HG02642 (cell line): ENCODE measurements around the gene STK32B.

Experiments used
- ATAC-seq: cut with Tn5 transposase; IDR thresholded peaks from one replicate; pipeline ENCODE4 v1.9.1; 2021; ENCODE audit warnings: mild to moderate bottlenecking; ENCODE audit not compliant: unreplicated experiment, poor library complexity

The STK32B gene

GRCh38 chr4:5300283-5300682 lies 249.0 kb downstream of the STK32B start:
- no peak for ATAC-seq

- ATAC-seq = no peak
Observed at GRCh38 chr4:5307928-5308327, 256.6 kb downstream of the STK32B start.

- ATAC-seq = no peak
Observed at GRCh38 chr4:5322321-5322720, 271.0 kb downstream of the STK32B start.

GRCh38 chr4:5330339-5330989 lies 279.2 kb downstream of the STK32B start:
- ATAC-seq = no peak

GRCh38 chr4:5337731-5338130 lies 286.5 kb downstream of the STK32B start:
- no peak for ATAC-seq

- no peak for ATAC-seq
Observed at GRCh38 chr4:5338531-5338930, 287.3 kb downstream of the STK32B start.

GRCh38 chr4:5340991-5341451 lies 289.7 kb downstream of the STK32B start:
- no peak for ATAC-seq

GRCh38 chr4:5341526-5341925 lies 290.2 kb downstream of the STK32B start:
- no peak for ATAC-seq

- ATAC-seq = no peak
Observed at GRCh38 chr4:5355846-5356245, 304.6 kb downstream of the STK32B start.

GRCh38 chr4:5357870-5358269 lies 306.6 kb downstream of the STK32B start:
- no peak for ATAC-seq

GRCh38 chr4:5361968-5362367 lies 310.7 kb downstream of the STK32B start:
- ATAC-seq = no peak

- no peak for ATAC-seq
Observed at GRCh38 chr4:5364406-5364805, 313.1 kb downstream of the STK32B start.

GRCh38 chr4:5365071-5366008 lies 314.1 kb downstream of the STK32B start:
- ATAC-seq = no peak

GRCh38 chr4:5366009-5366386 lies 314.7 kb downstream of the STK32B start:
- ATAC-seq = no peak

GRCh38 chr4:5366421-5366820 lies 315.1 kb downstream of the STK32B start:
- no peak for ATAC-seq

GRCh38 chr4:5368426-5368825 lies 317.1 kb downstream of the STK32B start:
- no peak for ATAC-seq

GRCh38 chr4:5370286-5370685 lies 319.0 kb downstream of the STK32B start:
- no peak for ATAC-seq

GRCh38 chr4:5371415-5372190 lies 320.3 kb downstream of the STK32B start:
- no peak for ATAC-seq

GRCh38 chr4:5372198-5372597 lies 320.9 kb downstream of the STK32B start:
- no peak for ATAC-seq

- no peak for ATAC-seq
Observed at GRCh38 chr4:5373327-5373726, 322.0 kb downstream of the STK32B start.

- ATAC-seq = no peak
Observed at GRCh38 chr4:5374592-5374991, 323.3 kb downstream of the STK32B start.
